H1 (cell line): ENCODE measurements around the gene VASN. TPM values are rescaled to one million over a fixed set of nuclear protein-coding genes. Genes with fewer than 3 reads are reported as not detected.

Experiments used
- ATF2 ChIP-seq: IDR thresholded peaks from 2 replicates; pipeline ENCODE4 v1.6.1; 2012; ENCODE audit warnings: low read length, inconsistent platforms
- ATF3 ChIP-seq: IDR thresholded peaks from 2 replicates; pipeline ENCODE4 v1.6.1; 2011; ENCODE audit warnings: low read depth, mild to moderate bottlenecking, low read length; ENCODE audit not compliant: insufficient read depth
- CEBPB ChIP-seq: IDR thresholded peaks from 2 replicates; pipeline ENCODE4 v1.6.1; 2012; ENCODE audit warnings: low read depth, low read length
- CTCF ChIP-seq, 3 experiments: IDR thresholded peaks; 1 replicate in 2 of 3; 2 replicates in 1 of 3; pipeline versions ENCODE4 v1.5.1 to v1.6.1; 2011; ENCODE audit warnings: low read length in 3 of 3, mild to moderate bottlenecking in 3 of 3, inconsistent platforms in 2 of 3, low read depth in 1 of 3, moderate library complexity in 1 of 3; ENCODE audit not compliant: insufficient read depth in 1 of 3; ENCODE audit errors: control extremely low read depth in 1 of 3
- EP300 ChIP-seq, 2 experiments: IDR thresholded peaks; 1 replicate in 1 of 2; 2 replicates in 1 of 2; pipeline ENCODE4 v1.6.1; 2011 to 2012; ENCODE audit warnings: low read depth in 2 of 2, low read length in 2 of 2, mild to moderate bottlenecking in 2 of 2, borderline replicate concordance in 1 of 2, inconsistent platforms in 1 of 2, moderate library complexity in 1 of 2
- GTF2F1 ChIP-seq: IDR thresholded peaks from 2 replicates; pipeline ENCODE4 v1.6.1; 2012; ENCODE audit warnings: low read depth, low read length, improper control_type of control experiment, borderline replicate concordance
- KDM1A ChIP-seq: fragments of 200-600, 300-600 bp; sonication (generic); IDR thresholded peaks from 2 replicates; pipeline ENCODE4 v1.7.1; 2016; ENCODE audit warnings: mild to moderate bottlenecking, low read length, borderline replicate concordance
- KDM5A ChIP-seq: fragments of 200-600 bp; IDR thresholded peaks from 2 replicates; pipeline ENCODE4 v1.7.1; 2012; ENCODE audit warnings: mild to moderate bottlenecking, low read length, inconsistent platforms, mixed read lengths
- POU5F1 ChIP-seq: IDR thresholded peaks from 2 replicates; pipeline ENCODE4 v1.6.1; 2011; ENCODE audit warnings: low read depth, mild to moderate bottlenecking, low read length, moderate library complexity
- RFX5 ChIP-seq: IDR thresholded peaks from 2 replicates; pipeline ENCODE4 v1.6.1; 2011; ENCODE audit warnings: low read depth, low read length, improper control_type of control experiment, borderline replicate concordance
- SP1 ChIP-seq: IDR thresholded peaks from 2 replicates; pipeline ENCODE4 v1.6.1; 2011; ENCODE audit warnings: low read depth, low read length
- polyA plus RNA-seq, 7 experiments: library from polyadenylated mRNA; depleted of rRNA in 3 of 7; stranded (reverse) in 5 of 7; unstranded in 2 of 7; fragments of >200 nt in 5 of 7; fragments of 200-250 nt in 2 of 7; gene quantifications; 1 replicate in 5 of 7; 2 replicates in 1 of 7; 4 replicates in 1 of 7; pipeline versions ENCODE4 v1.2.1 to v1.2.3, GENCODE V29; 2011 to 2013; ENCODE audit warnings: missing spikeins in 2 of 7, mixed read lengths in 2 of 7
- total RNA-seq: library from RNA; stranded (reverse); fragmentation: NEBNext Ultra II Directional; extraction: Animal tissue kit (Norgen Biotek cat#: 25700); gene quantifications from 2 replicates; pipeline ENCODE4 v1.2.1, GENCODE V29; 2021

Gene VASN
- total and polyA plus RNA-seq, 2 of the 8 experiments (the other 6 are each of a cell fraction or from before 2014, with no cell fraction given), result 9.6 to 11.3 TPM

GRCh38 chr16:4376126-4376892 is 4.7 kb downstream of the VASN start (continued):
- TF ChIP-seq KDM1A, result no peak
- TF ChIP-seq GTF2F1, result no peak
- TF ChIP-seq POU5F1, result no peak
- TF ChIP-seq EP300 (IDR thresholded peaks at IDR 0.05; ENCODE audit: borderline replicate concordance in 1 of 2, low read depth in 2 of 2, low read length in 2 of 2), result no peak
- TF ChIP-seq RFX5, result no peak
- TF ChIP-seq ATF2, result no peak
- TF ChIP-seq CEBPB, result no peak
- TF ChIP-seq ATF3, result no peak
- no peak for TF ChIP-seq KDM5A
- TF ChIP-seq SP1, result no peak
- no peak for TF ChIP-seq CTCF (IDR thresholded peaks at IDR 0.05; ENCODE audit: control extremely low read depth in 1 of 3, insufficient read depth in 1 of 3, low read depth in 1 of 3, low read length in 3 of 3)
